A549 (cell line): Measurements from ENCODE around the gene SURF6. TPM values are rescaled to one million over a fixed set of nuclear protein-coding genes. Genes with fewer than 3 reads are reported as not detected.
"Not testable (repeated sequence)": the region's sequence is repeated elsewhere in the genome, so short reads cannot be mapped to it uniquely, and the experiment has no call there.

Experiments used
- ATAC-seq, 2 experiments: fragments of 200-7000 bp in 1 of 2; fragments of >200 bp in 1 of 2; cut with Nextera tagmentation in 1 of 2; cut with Tn5 transposase in 1 of 2; 3 replicates each; pipeline versions ENCODE4 v1.8.0 to v1.9.1; 2018 to 2020; ENCODE audit warnings: mild to moderate bottlenecking in 1 of 2, moderate library complexity in 1 of 2
- CTCF ChIA-PET: fragments of 300-600 bp; sonication (Branson Sonifier 250); formaldehyde crosslinking; extraction: SDS; loops from one replicate; lab custom pipeline; 2021; ENCODE audit warnings: antibody characterized with exemption, inconsistent platforms; lab: Yijun Ruan, JAX
- POLR2A ChIA-PET: fragments of 350-600 bp; formaldehyde crosslinking; extraction: SDS; loops from one replicate; lab custom pipeline; 2021; ENCODE audit warnings: antibody characterized with exemption, inconsistent platforms; lab: Yijun Ruan, JAX
- DNase-seq, 2 experiments: peaks; one replicate each; pipeline versions ENCODE4 v3.0.0 to v3.0.0-alpha.2; 2011 to 2016; ENCODE audit warnings: low read depth in 1 of 2, low spot score in 1 of 2
- FAIRE-seq: peaks from 2 replicates; lab custom pipeline; 2011; peaks lifted over from hg19 to GRCh38; lab: Jason Lieb, UNC
- H3K27ac ChIP-seq, 2 experiments: fragments of >200 bp; sonication (Bioruptor Twin); formaldehyde crosslinking; 3 replicates each; pipeline ENCODE4 v1.5.1; 2016 to 2017
- H3K4me1 ChIP-seq: fragments of >200 bp; sonication (Bioruptor Twin); formaldehyde crosslinking; 3 replicates; pipeline ENCODE4 v1.6.1; 2016
- H3K4me2 ChIP-seq: fragments of >200 bp; sonication (Bioruptor Twin); formaldehyde crosslinking; 3 replicates; pipeline ENCODE4 v1.6.1; 2016
- H3K4me3 ChIP-seq: fragments of >200 bp; sonication (Bioruptor Twin); formaldehyde crosslinking; 3 replicates; pipeline ENCODE4 v1.5.1; 2016
- H3K9me3 ChIP-seq: fragments of >200 bp; sonication (Bioruptor Twin); formaldehyde crosslinking; 3 replicates; pipeline ENCODE4 v1.6.1; 2016
- BCL3 ChIP-seq: fragments of >200 bp; sonication (Bioruptor Twin); formaldehyde crosslinking; IDR thresholded peaks from 3 replicates; pipeline ENCODE4 v1.6.1; 2016
- BHLHE40 ChIP-seq: IDR thresholded peaks from 2 replicates; pipeline ENCODE4 v1.6.1; 2012; ENCODE audit warnings: low read depth, low read length, inconsistent platforms
- CBX8 ChIP-seq: fragments of 200-600 bp; sonication (generic); IDR thresholded peaks from 2 replicates; pipeline ENCODE4 v1.6.1; 2016
- CHD4 ChIP-seq: fragments of 200-600 bp; sonication (generic); IDR thresholded peaks from 2 replicates; pipeline ENCODE4 v1.6.1; 2016; ENCODE audit warnings: antibody characterized with exemption, mild to moderate bottlenecking, borderline replicate concordance
- EHF ChIP-seq: fragments of 250-450 bp; sonication (Bioruptor Pico); IDR thresholded peaks from 2 replicates; pipeline ENCODE4 v1.5.0; 2020; ENCODE audit warnings: mild to moderate bottlenecking
- ESRRA ChIP-seq: fragments of 150-350 bp; IDR thresholded peaks from 2 replicates; pipeline ENCODE4 v1.6.1; 2014; ENCODE audit warnings: mild to moderate bottlenecking, low read length, borderline replicate concordance
- GATA3 ChIP-seq: IDR thresholded peaks from 2 replicates; pipeline ENCODE4 v1.6.1; 2012; ENCODE audit warnings: borderline replicate concordance
- HES2 ChIP-seq: fragments of >200 bp; sonication (Bioruptor Twin); formaldehyde crosslinking; IDR thresholded peaks from 2 replicates; pipeline ENCODE4 v1.6.1; 2016
- HEYL ChIP-seq: fragments of 250-450 bp; sonication (Bioruptor Pico); IDR thresholded peaks from 2 replicates; pipeline ENCODE4 v1.8.0; 2021; ENCODE audit warnings: mild to moderate bottlenecking, moderate library complexity
- HMGXB4 ChIP-seq: fragments of 250-450 bp; sonication (Bioruptor Pico); IDR thresholded peaks from 2 replicates; pipeline ENCODE4 v1.5.0; 2021; ENCODE audit warnings: mild to moderate bottlenecking, moderate library complexity, borderline replicate concordance
- HOXB13 ChIP-seq: fragments of 250-450 bp; sonication (Bioruptor Pico); IDR thresholded peaks from 2 replicates; pipeline ENCODE4 v1.5.0; 2020; ENCODE audit warnings: low read depth, mild to moderate bottlenecking, moderate library complexity
- JUN ChIP-seq, 2 experiments: fragments of >200 bp; sonication (Bioruptor Twin); formaldehyde crosslinking; IDR thresholded peaks; 2 replicates in 1 of 2; 3 replicates in 1 of 2; pipeline ENCODE4 v1.6.1; 2016 to 2017
- MAFK ChIP-seq: fragments of 450-650 bp; IDR thresholded peaks from 2 replicates; pipeline ENCODE4 v1.6.1; 2014; ENCODE audit not compliant: partially characterized antibody
- MYC ChIP-seq: IDR thresholded peaks from 2 replicates; pipeline ENCODE4 v1.6.1; 2012; ENCODE audit warnings: mild to moderate bottlenecking, inconsistent platforms, low read length, improper control_type of control experiment, borderline replicate concordance
- NFE2L2 ChIP-seq: fragments of 150-350 bp; conservative IDR thresholded peaks from 2 replicates; pipeline ENCODE4 v1.6.1; 2014; ENCODE audit warnings: low read length
- SMC3 ChIP-seq: fragments of >200 bp; sonication (Bioruptor Twin); formaldehyde crosslinking; IDR thresholded peaks from 3 replicates; pipeline ENCODE4 v1.6.1; 2018; ENCODE audit warnings: inconsistent platforms
- SREBF2 ChIP-seq: fragments of 450-650 bp; IDR thresholded peaks from 2 replicates; pipeline ENCODE4 v1.6.1; 2014; ENCODE audit warnings: mild to moderate bottlenecking, moderate library complexity
- TP53 ChIP-seq: fragments of 250-450 bp; sonication (Bioruptor Pico); IDR thresholded peaks from 2 replicates; pipeline ENCODE4 v1.5.0; 2021; ENCODE audit warnings: mild to moderate bottlenecking, moderate library complexity
- ZSCAN20 ChIP-seq: fragments of 250-450 bp; sonication (Bioruptor Pico); IDR thresholded peaks from 2 replicates; pipeline ENCODE4 v1.8.0; 2022; ENCODE audit warnings: mild to moderate bottlenecking, moderate library complexity
- WGBS: methylation state at CpG from one replicate; pipeline ENCODE4 v1.1.6; 2017; ENCODE audit errors: missing lambda C conversion rate; 5-methylcytosine and 5-hydroxymethylcytosine counted together
- polyA plus RNA-seq, 4 experiments: library from polyadenylated mRNA; depleted of rRNA in 3 of 4; stranded (reverse); fragments of >200 nt; fragmentation: RNase III in 1 of 4; extraction: RNeasy Plus Mini Kit Qiagen cat#74134 plus additional on column Dnase treatment in 1 of 4; gene quantifications; 2 replicates in 3 of 4; 3 replicates in 1 of 4; pipeline ENCODE4 v1.2.3, GENCODE V29; 2011 to 2017

SURF6 gene
- polyA plus RNA-seq, 2 of the 4 experiments (the other 2 are of a cell fraction), result 10.5 to 25.1 TPM

GRCh38 chr9:133285252-133285775, 50.7 kb downstream of the SURF6 start:
- Histone ChIP-seq H3K9me3 (peaks cover 3% of the 10 kb centered on the region; the same call in 1 of the 3 replicates), H3K4me3 (no peak overlapping the region), H3K4me2 (no peak overlapping the region), H3K27ac (no peak overlapping the region), H3K4me1 (no peaks in the 10 kb centered on the region)
- ChIA-PET CTCF (interaction anchor here (1.1 to 1.3 kb wide), 2 partner anchors 99 to 200 kb away, joined by 3 to 5 read pairs; no protein-coding TSS in a partner anchor), POLR2A (no interaction called here)
- DNase-seq (no peak), ATAC-seq (no peak), FAIRE-seq (no peak)
- WGBS, result 53% methylated on average over 6 of the region's 6 CpGs
- TF ChIP-seq JUN (IDR thresholded peaks at IDR 0.05) (no peak), TP53 (CRISPR knock-in tag) (no peak), BCL3 (no peak), HEYL (no peak), HOXB13 (no peak), ZSCAN20 (CRISPR knock-in tag) (no peak), GATA3 (no peak), ESRRA (no peak), MYC (no peak), SMC3 (no peak), EHF (no peak), BHLHE40 (no peak), CBX8 (no peak), CHD4 (no peak), MAFK (no peak), HMGXB4 (CRISPR knock-in tag) (no peak), NFE2L2 (no peak)

GRCh38 chr9:133284362-133284761, 51.6 kb downstream of the SURF6 start:
- DNase-seq, result no peak
- TF ChIP-seq HES2 (no peak), SREBF2 (no peak), HMGXB4 (CRISPR knock-in tag) (no peak)
- TF ChIP-seq, all 56 proteins: peak for 0
- ChIA-PET CTCF (interaction anchor here (1.3 kb wide), 2 partner anchors 45 to 98 kb away, joined by 5 to 6 read pairs; no protein-coding TSS in a partner anchor), POLR2A (no interaction called here)
- FAIRE-seq, result no peak
- Histone ChIP-seq H3K9me3 (no peaks in the 10 kb centered on the region), H3K27ac (no peak overlapping the region), H3K4me1 (no peaks in the 10 kb centered on the region), H3K4me2 (no peak overlapping the region), H3K4me3 (no peak overlapping the region)
- no peak for ATAC-seq
- WGBS, result 90% methylated on average over 8 of the region's 8 CpGs

- H3K9me3 ChIP-seq, DNase-seq, ATAC-seq, FAIRE-seq, H3K27ac ChIP-seq, H3K4me1 ChIP-seq, H3K4me3 ChIP-seq, POLR2A ChIA-PET, H3K4me2 ChIP-seq: not testable (repeated sequence)
- CTCF ChIA-PET, result interaction anchor here (0.6 to 1.3 kb wide), 2 partner anchors 44 to 201 kb away, joined by 3 to 6 read pairs; no protein-coding TSS in a partner anchor
- WGBS, result 74% methylated on average over 16 of the region's 16 CpGs
Measured at GRCh38 chr9:133283255-133284032, 52.5 kb downstream of the SURF6 start.
